HG02973 (cell line): ENCODE results near the gene GPD1.
"Not testable (repeated sequence)": the region's sequence is repeated elsewhere in the genome, so short reads cannot be mapped to it uniquely, and the experiment has no call there.

ENCODE experiments used
- ATAC-seq: cut with Tn5 transposase; IDR thresholded peaks from one replicate; pipeline ENCODE4 v1.9.1; 2021; ENCODE audit warnings: moderate library complexity; ENCODE audit not compliant: unreplicated experiment

Gene GPD1

GRCh38 chr12:50120521-50120920, 16.7 kb downstream of the GPD1 start:
- ATAC-seq: no peak

GRCh38 chr12:50120953-50121352, 17.1 kb downstream of the GPD1 start:
- no peak for ATAC-seq

GRCh38 chr12:50121641-50122040, 17.8 kb downstream of the GPD1 start:
- ATAC-seq: no peak

GRCh38 chr12:50123203-50123602, 19.4 kb downstream of the GPD1 start:
- no peak for ATAC-seq

GRCh38 chr12:50127546-50127945, 23.7 kb downstream of the GPD1 start:
- ATAC-seq: no peak

- ATAC-seq: no peak
Measured at GRCh38 chr12:50129290-50129689, 25.5 kb downstream of the GPD1 start.

- ATAC-seq: no peak
Measured at GRCh38 chr12:50132505-50133135, 28.8 kb downstream of the GPD1 start.

GRCh38 chr12:50142993-50143392, 39.2 kb downstream of the GPD1 start:
- ATAC-seq: no peak

GRCh38 chr12:50145439-50145838, 41.6 kb downstream of the GPD1 start:
- ATAC-seq: no peak

GRCh38 chr12:50147281-50147680, 43.5 kb downstream of the GPD1 start:
- ATAC-seq: no peak

- ATAC-seq: not testable (repeated sequence)
Measured at GRCh38 chr12:50148011-50148410, 44.2 kb downstream of the GPD1 start.

GRCh38 chr12:50149311-50149710, 45.5 kb downstream of the GPD1 start:
- ATAC-seq: no peak

- no peak for ATAC-seq
Measured at GRCh38 chr12:50151047-50151687, 47.4 kb downstream of the GPD1 start.

- not testable (repeated sequence) for ATAC-seq
Measured at GRCh38 chr12:50154947-50155346, 51.1 kb downstream of the GPD1 start.

- ATAC-seq: no peak
Measured at GRCh38 chr12:50156641-50157040, 52.8 kb downstream of the GPD1 start.

- no peak for ATAC-seq
Measured at GRCh38 chr12:50157259-50157658, 53.5 kb downstream of the GPD1 start.

GRCh38 chr12:50160643-50161042, 56.8 kb downstream of the GPD1 start:
- ATAC-seq: no peak
